HL-60 (cell line): ENCODE measurements around the gene TRAF3IP1.

Source experiments
- DNase-seq, 2 experiments: peaks; one replicate each; pipeline ENCODE4 v3.0.0-alpha.2; 2010 to 2020; ENCODE audit warnings: low read depth in 1 of 2, low spot score in 1 of 2
- H3K27ac ChIP-seq: fragments of 250-450 bp; sonication (Bioruptor Pico); replicated peaks from 2 replicates; pipeline ENCODE4 v1.5.1; 2020; ENCODE audit warnings: mild to moderate bottlenecking, moderate library complexity
- H3K27me3 ChIP-seq: fragments of 250-450 bp; sonication (Bioruptor Pico); 2 replicates; pipeline ENCODE4 v1.5.1; 2021; ENCODE audit warnings: mild to moderate bottlenecking, moderate library complexity; ENCODE audit not compliant: insufficient read depth, poor library complexity, severe bottlenecking
- H3K4me3 ChIP-seq: replicated peaks from 2 replicates; pipeline ENCODE4 v1.5.1; 2011; ENCODE audit warnings: mild to moderate bottlenecking, control low read depth, low read length; ENCODE audit not compliant: insufficient read depth
- CTCF ChIP-seq: IDR thresholded peaks from one replicate; pipeline ENCODE4 v1.5.1; 2011; ENCODE audit warnings: low read length, control low read depth, inconsistent platforms; ENCODE audit not compliant: insufficient read depth
- GABPA ChIP-seq: IDR thresholded peaks from 2 replicates; pipeline ENCODE4 v1.6.1; 2012; ENCODE audit warnings: low read depth
- POLR2AphosphoS5 ChIP-seq: IDR thresholded peaks from 2 replicates; pipeline ENCODE4 v1.6.1; 2012; ENCODE audit warnings: low read depth
- SPI1 ChIP-seq: IDR thresholded peaks from 2 replicates; pipeline ENCODE4 v1.6.1; 2012; ENCODE audit warnings: low read depth, mild to moderate bottlenecking, borderline replicate concordance
- TF ChIP-seq, protein P1 (sequence below): IDR thresholded peaks from 2 replicates; pipeline ENCODE4 v1.6.1; 2012; ENCODE audit warnings: low read depth; ENCODE audit not compliant: insufficient replicate concordance

TRAF3IP1 gene

GRCh38 chr2:238290091-238290509 is 30.2 kb upstream of the TRAF3IP1 start:
- H3K27ac ChIP-seq, result no peak overlapping the region
- TF ChIP-seq GABPA, result no peak
- DNase-seq, result no peak
- H3K27me3 ChIP-seq, result no peaks in the 10 kb centered on the region
- H3K4me3 ChIP-seq, result no peak overlapping the region

DNA sequence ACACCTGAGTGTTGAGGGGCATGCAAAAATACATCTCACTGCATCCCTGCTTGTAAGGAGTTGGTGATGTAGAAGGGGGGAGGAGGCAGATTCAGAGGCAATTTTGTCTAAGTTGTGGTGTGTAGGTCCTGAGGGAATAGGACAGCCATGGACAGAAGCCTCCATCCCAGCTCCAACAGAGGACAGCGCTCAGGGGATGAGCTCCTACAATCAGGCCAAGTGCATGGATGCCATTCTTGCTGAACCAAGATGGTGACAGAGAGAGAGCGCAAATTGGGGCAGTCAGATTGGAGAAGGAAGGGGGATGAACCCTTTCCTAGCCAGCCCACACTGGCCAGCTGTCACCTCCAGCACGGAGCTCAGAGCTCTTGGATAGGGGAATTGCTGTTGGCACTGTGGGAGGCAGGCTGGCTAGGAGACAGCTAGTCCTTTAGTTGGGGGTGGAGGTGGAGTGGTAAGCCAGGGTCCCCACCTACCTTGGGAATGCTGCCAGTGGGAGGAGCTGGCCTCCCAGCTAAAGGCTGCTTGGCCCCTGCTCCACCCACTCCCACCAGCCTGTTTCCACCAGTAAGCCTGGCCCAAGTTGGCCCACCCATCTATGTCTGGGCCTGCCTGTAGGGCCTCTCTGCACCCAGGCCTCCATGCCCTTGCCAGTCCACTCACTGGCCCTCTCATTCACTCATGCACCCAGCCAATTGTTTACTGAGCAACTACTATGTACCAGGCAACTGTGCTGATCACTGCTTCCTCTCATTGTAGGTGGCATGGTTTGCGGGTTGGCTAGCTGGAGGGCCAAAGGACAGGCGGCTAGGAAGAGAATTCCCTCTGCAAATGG is 29.4 kb upstream of the TRAF3IP1 start:
- no peaks in the 10 kb centered on the region for H3K27me3 ChIP-seq
- H3K4me3 ChIP-seq, result no peak overlapping the region
- no peak for DNase-seq

GRCh38 chr2:238291550-238292281 is 28.6 kb upstream of the TRAF3IP1 start:
- Histone ChIP-seq H3K27me3 (no peaks in the 10 kb centered on the region), H3K27ac (no peak overlapping the region), H3K4me3 (no peak overlapping the region)
- TF ChIP-seq GABPA (no peak), POLR2AphosphoS5 (no peak), SPI1 (no peak), CTCF (no peak)
- TF ChIP-seq, protein P1, sequence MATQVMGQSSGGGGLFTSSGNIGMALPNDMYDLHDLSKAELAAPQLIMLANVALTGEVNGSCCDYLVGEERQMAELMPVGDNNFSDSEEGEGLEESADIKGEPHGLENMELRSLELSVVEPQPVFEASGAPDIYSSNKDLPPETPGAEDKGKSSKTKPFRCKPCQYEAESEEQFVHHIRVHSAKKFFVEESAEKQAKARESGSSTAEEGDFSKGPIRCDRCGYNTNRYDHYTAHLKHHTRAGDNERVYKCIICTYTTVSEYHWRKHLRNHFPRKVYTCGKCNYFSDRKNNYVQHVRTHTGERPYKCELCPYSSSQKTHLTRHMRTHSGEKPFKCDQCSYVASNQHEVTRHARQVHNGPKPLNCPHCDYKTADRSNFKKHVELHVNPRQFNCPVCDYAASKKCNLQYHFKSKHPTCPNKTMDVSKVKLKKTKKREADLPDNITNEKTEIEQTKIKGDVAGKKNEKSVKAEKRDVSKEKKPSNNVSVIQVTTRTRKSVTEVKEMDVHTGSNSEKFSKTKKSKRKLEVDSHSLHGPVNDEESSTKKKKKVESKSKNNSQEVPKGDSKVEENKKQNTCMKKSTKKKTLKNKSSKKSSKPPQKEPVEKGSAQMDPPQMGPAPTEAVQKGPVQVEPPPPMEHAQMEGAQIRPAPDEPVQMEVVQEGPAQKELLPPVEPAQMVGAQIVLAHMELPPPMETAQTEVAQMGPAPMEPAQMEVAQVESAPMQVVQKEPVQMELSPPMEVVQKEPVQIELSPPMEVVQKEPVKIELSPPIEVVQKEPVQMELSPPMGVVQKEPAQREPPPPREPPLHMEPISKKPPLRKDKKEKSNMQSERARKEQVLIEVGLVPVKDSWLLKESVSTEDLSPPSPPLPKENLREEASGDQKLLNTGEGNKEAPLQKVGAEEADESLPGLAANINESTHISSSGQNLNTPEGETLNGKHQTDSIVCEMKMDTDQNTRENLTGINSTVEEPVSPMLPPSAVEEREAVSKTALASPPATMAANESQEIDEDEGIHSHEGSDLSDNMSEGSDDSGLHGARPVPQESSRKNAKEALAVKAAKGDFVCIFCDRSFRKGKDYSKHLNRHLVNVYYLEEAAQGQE, result no peak
- no peak for DNase-seq

More for the DNA sequence above, 29.4 kb upstream of the TRAF3IP1 start:
- H3K27ac ChIP-seq, result no peak overlapping the region
- no peak for TF ChIP-seq GABPA
- TF ChIP-seq SPI1, result no peak
- TF ChIP-seq POLR2AphosphoS5, result no peak
- TF ChIP-seq CTCF, result no peak
- TF ChIP-seq, protein P1, result no peak

- Histone ChIP-seq H3K4me3 (no peak overlapping the region), H3K27me3 (no peaks in the 10 kb centered on the region), H3K27ac (no peak overlapping the region)
- no peak for DNase-seq
- TF ChIP-seq, protein P1, result no peak
- TF ChIP-seq CTCF, result no peak
- no peak for TF ChIP-seq GABPA
- no peak for TF ChIP-seq POLR2AphosphoS5
- no peak for TF ChIP-seq SPI1
These were observed 26.3 kb upstream of the TRAF3IP1 start for GRCh38 chr2:238294046-238294392.
